Bronchial epithelial cell (primary cell): ENCODE data around the gene DNAJC30. TPM values are rescaled to one million over a fixed set of nuclear protein-coding genes. Genes with fewer than 3 reads are reported as not detected.
A peak's percentile ranks its signal among the peaks of the same experiment; 100 is the strongest.
"Not testable (repeated sequence)": the region's sequence is repeated elsewhere in the genome, so short reads cannot be mapped to it uniquely, and the experiment has no call there.

Experiments
- DNase-seq: peaks from one replicate; pipeline ENCODE4 v3.0.0-alpha.2; 2010; ENCODE audit warnings: low read depth
- FAIRE-seq: peaks from 2 replicates; lab custom pipeline; 2011; peaks lifted over from hg19 to GRCh38; lab: Jason Lieb, UNC
- H3K27me3 ChIP-seq: 2 replicates; pipeline ENCODE4 v1.5.1; 2011; ENCODE audit warnings: low read length; ENCODE audit not compliant: control insufficient read depth, insufficient read depth
- H3K36me3 ChIP-seq: 2 replicates; pipeline ENCODE4 v1.5.1; 2011; ENCODE audit warnings: low read length; ENCODE audit not compliant: control insufficient read depth, insufficient read depth
- H3K4me3 ChIP-seq: 2 replicates; pipeline ENCODE4 v1.5.1; 2011; ENCODE audit warnings: mild to moderate bottlenecking, low read depth, low read length, control low read depth
- total RNA-seq: library from RNA; depleted of rRNA; stranded (reverse); fragments of >200 nt; gene quantifications from 2 replicates; pipeline ENCODE4 v1.2.1, GENCODE V29; 2014
- TF ChIP-seq, protein P1 (sequence below): IDR thresholded peaks from 2 replicates; pipeline ENCODE4 v1.5.1; 2011; ENCODE audit warnings: mild to moderate bottlenecking, moderate library complexity, low read length, control low read depth, inconsistent platforms; ENCODE audit not compliant: insufficient read depth, severe bottlenecking

The DNAJC30 gene
- total RNA-seq, 1 donor from 2014 or later: 0.79 TPM

DNA sequence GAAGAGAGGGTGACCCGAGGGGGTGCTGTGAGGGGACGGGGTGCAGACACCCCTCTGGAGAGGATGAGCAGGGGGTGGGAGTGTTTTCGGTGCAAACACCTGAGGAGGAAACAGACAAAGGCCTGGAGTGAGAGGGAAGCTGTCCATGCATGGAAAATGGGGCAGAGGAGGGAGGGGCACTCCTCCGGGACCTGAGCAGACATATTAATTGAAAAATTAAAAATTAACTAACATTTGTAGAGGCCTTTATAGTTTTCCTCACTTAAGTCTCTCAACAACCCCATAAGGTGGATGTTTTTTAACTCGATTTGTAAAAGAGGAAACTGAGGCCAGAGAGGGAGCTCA is 14.4 kb downstream of the DNAJC30 start:
- no peak for DNase-seq
- Histone ChIP-seq H3K36me3 (no peaks in the 10 kb centered on the region), H3K27me3 (no peaks in the 10 kb centered on the region), H3K4me3 (no peak overlapping the region)
- TF ChIP-seq, protein P1, sequence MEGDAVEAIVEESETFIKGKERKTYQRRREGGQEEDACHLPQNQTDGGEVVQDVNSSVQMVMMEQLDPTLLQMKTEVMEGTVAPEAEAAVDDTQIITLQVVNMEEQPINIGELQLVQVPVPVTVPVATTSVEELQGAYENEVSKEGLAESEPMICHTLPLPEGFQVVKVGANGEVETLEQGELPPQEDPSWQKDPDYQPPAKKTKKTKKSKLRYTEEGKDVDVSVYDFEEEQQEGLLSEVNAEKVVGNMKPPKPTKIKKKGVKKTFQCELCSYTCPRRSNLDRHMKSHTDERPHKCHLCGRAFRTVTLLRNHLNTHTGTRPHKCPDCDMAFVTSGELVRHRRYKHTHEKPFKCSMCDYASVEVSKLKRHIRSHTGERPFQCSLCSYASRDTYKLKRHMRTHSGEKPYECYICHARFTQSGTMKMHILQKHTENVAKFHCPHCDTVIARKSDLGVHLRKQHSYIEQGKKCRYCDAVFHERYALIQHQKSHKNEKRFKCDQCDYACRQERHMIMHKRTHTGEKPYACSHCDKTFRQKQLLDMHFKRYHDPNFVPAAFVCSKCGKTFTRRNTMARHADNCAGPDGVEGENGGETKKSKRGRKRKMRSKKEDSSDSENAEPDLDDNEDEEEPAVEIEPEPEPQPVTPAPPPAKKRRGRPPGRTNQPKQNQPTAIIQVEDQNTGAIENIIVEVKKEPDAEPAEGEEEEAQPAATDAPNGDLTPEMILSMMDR: no peak
- FAIRE-seq: no peak

DNA sequence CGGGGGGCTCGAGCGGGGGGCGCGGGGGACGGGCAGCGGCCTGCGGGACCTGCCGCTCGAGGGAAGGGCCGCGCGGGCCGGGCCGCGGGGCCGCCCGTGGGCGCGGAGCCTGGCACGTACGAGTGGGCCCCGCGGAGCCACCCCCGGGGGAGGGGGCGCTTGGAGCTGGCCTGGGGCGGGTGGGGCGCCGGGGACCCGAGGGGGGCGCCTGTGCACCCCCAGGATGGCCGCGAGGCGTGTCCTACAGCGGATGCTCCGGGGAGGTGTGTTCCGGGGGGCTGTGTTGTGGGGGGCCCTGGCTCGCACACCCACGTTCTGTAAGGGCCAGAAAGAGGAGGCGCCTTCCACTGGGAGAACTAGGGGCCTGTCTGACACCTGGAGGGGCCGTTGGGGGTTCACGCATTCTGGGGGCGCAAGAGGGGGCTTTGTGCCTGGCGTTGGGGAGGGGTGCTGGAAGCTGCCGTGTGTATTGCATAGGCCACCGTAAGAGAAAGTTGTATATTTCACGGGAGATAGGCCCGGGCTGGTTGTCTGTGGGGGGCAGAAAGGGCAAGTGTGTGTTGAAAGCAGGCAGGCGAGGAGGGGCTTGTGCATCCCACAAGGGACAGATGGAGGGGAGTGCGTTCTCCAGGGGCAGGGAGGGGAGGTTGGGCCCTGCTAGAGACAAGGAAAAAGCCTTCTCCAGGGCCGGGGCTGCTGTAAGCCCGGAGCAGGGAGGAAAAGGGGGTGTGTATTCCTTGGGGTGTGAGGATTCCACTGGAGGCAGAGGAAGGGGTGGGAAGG is 15.0 kb downstream of the DNAJC30 start:
- Histone ChIP-seq H3K36me3 (no peaks in the 10 kb centered on the region), H3K4me3 (peak overlapping the region; percentile 36), H3K27me3 (no peaks in the 10 kb centered on the region)
- FAIRE-seq (no peak), DNase-seq (no peak)
- TF ChIP-seq, protein P1: no peak

DNA sequence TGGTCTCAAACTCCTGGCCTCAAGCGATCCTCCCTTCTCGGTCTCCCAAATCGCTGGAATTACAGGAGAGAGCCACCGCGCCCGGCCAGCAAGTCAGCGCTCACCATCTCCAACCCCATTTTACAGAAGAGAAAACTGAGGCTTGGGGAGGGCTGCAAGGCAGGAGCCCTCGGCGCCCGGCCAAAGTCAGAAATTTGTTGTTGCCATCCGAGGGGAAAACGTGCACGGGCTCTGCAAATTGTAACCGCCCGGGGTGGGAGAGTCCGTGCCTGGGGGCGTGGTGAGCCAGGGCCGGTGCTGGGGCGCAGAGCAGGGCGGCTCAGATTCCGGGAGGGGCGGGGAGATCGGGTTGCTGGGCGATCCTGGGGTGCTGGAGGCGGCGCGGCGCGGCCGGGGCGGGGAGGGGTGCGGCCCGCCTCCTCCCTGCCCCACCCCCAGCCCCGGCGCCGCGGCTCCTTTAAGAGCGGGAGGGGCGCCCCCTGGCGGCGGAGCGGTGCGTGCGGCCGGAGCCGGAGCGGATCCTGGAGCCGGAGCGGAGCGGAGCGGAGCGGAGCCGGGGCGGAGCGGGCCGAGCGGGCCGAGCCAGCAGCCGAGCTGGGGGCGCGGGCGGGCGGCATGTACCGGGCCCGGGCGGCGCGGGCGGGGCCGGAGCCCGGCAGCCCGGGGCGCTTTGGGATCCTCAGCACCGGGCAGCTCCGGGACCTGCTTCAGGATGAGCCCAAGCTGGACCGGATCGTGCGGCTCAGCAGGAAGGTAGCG is 15.7 kb downstream of the DNAJC30 start, which contains the start of gene VPS37D:
VPS37D (plus strand) TSS at position 488 of the 759 bp plus-strand sequence; CDS start at position 616, 128 bp downstream.
- DNase-seq: peak; percentile 54
- FAIRE-seq: no peak
- TF ChIP-seq, protein P1: peak; percentile 69
- peak within 1 kb of the TSS; percentile 36 for H3K4me3 ChIP-seq
- no peaks in the 10 kb centered on the region for H3K27me3 ChIP-seq
- H3K36me3 ChIP-seq: no peaks in the 10 kb centered on the region

DNA sequence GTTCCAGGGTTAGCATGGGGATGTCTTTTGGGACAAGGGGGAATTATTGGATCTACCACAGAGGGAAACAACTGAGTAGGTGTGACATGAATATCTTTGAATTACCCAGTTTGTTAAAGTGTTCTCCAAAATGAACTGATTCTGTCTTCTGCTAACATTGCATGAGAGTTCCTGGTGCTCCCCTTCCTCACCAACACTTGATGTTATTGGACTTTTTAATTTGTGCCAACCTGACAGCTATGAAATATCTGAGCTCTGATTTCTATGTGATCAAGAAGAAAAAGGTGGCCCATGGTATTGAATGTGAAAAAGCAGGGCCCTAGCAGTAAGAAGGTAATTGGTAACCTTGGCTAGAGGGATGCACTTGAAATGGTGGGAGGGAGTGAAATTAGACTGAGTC is 20.2 kb downstream of the DNAJC30 start:
- no peak for FAIRE-seq
- TF ChIP-seq, protein P1: no peak
- H3K27me3 ChIP-seq: no peaks in the 10 kb centered on the region
- no peak overlapping the region for H3K4me3 ChIP-seq
- H3K36me3 ChIP-seq: no peaks in the 10 kb centered on the region
- DNase-seq: no peak

DNA sequence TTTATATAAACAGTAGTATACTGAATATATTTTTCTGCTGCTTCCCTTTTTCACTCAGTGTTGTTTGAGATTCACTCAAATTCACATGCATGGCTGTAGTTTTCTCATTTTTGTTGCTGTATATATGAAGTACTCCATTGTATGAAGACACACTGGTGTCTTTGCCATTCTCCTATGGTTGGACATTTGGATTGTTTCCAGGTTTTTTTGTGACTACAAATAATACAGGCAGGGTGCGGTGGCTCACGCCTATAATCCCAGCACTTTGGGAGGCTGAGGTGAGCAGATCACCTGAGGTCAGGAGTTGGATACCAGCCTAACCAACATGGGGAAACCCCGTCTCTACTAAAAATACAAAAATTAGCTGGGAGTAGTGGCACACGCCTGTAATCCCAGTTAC is 22.7 kb downstream of the DNAJC30 start:
- H3K4me3 ChIP-seq, DNase-seq, H3K27me3 ChIP-seq, FAIRE-seq, H3K36me3 ChIP-seq: not testable (repeated sequence)

DNA sequence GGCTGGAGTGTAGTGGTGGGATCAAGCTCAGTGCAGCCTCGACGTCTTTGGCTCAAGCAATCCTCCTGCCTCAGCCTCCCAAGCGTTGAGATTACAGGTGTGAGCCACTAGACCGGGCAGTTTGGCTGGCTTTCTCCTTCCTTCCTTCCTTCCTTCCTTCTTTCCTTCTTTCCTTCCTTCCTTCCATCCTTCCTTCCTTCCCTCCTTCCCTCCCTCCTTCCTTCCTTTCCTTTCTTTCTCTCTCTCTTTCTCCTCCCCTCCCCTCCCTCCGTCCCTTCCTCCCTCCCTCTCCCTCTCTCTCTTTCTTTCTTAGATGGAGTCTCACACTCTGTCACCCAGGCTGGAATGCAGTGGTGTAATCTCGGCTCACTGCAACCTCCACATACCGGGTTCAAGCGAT is 23.3 kb downstream of the DNAJC30 start:
- Histone ChIP-seq H3K27me3 (no peaks in the 10 kb centered on the region), H3K4me3 (no peak overlapping the region), H3K36me3 (no peaks in the 10 kb centered on the region)
- FAIRE-seq: no peak
- no peak for DNase-seq
- TF ChIP-seq, protein P1: no peak

DNA sequence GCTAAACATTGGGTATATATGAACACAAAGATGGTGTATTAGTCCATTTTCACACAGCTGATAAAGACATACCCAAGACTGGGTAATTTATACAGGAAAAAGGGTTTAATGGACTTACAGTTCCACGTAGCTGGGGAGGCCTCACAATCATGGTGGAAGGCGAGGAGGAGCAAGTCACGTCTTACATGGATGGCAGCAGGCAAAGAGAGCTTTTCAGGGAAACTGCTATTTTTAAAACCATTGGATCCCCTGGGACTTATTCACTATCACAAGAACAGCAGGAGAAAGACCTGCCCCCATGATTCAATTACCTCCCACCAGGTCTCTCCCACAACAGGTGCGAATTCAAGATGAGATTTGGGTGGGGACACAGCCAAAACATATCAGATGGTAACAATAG is 27.9 kb downstream of the DNAJC30 start:
- H3K4me3 ChIP-seq, H3K27me3 ChIP-seq, FAIRE-seq, H3K36me3 ChIP-seq, DNase-seq: not testable (repeated sequence)
